NCI-H748 treated with DMSO at 0.1 percent for 48 hours (cell line): ENCODE data around the gene CCDC97.
A peak's percentile ranks its signal among the peaks of the same experiment; 100 is the strongest.

ENCODE experiments used
- DNase-seq: peaks from one replicate; lab custom pipeline; 2025; lab: John Stamatoyannopoulos, UW

The CCDC97 gene

GRCh38 chr19:41320185-41320518 is 10.2 kb downstream of the CCDC97 start:
- DNase-seq: no peak

- DNase-seq: no peak
Measured at GRCh38 chr19:41320568-41320967, 10.6 kb downstream of the CCDC97 start.

GRCh38 chr19:41321204-41321599 is 11.2 kb downstream of the CCDC97 start:
- no peak for DNase-seq

GRCh38 chr19:41321600-41322270 is 11.8 kb downstream of the CCDC97 start:
- DNase-seq: no peak

GRCh38 chr19:41322451-41322850 is 12.5 kb downstream of the CCDC97 start:
- DNase-seq: no peak

GRCh38 chr19:41323023-41323422 is 13.1 kb downstream of the CCDC97 start:
- no peak for DNase-seq

- no peak for DNase-seq
Measured at GRCh38 chr19:41323430-41324125, 13.6 kb downstream of the CCDC97 start.

GRCh38 chr19:41324231-41324702 is 14.3 kb downstream of the CCDC97 start:
- no peak for DNase-seq

GRCh38 chr19:41324921-41325639 is 15.1 kb downstream of the CCDC97 start:
- no peak for DNase-seq

- no peak for DNase-seq
Measured at GRCh38 chr19:41325640-41325946, 15.6 kb downstream of the CCDC97 start.

- no peak for DNase-seq
Measured at GRCh38 chr19:41325947-41326706, 16.2 kb downstream of the CCDC97 start.

- DNase-seq: no peak
Measured at GRCh38 chr19:41327076-41327575, 17.2 kb downstream of the CCDC97 start.

GRCh38 chr19:41327576-41328156 is 17.7 kb downstream of the CCDC97 start:
- no peak for DNase-seq

- DNase-seq: no peak
Measured at GRCh38 chr19:41328157-41328841, 18.3 kb downstream of the CCDC97 start.

GRCh38 chr19:41328842-41329225 is 18.9 kb downstream of the CCDC97 start:
- DNase-seq: no peak

GRCh38 chr19:41330481-41330880 is 20.5 kb downstream of the CCDC97 start:
- DNase-seq: peak; percentile 20

GRCh38 chr19:41330946-41331678 is 21.1 kb downstream of the CCDC97 start:
- DNase-seq: peak; percentile 17

- DNase-seq: no peak
Measured at GRCh38 chr19:41332000-41332399, 22.0 kb downstream of the CCDC97 start.

GRCh38 chr19:41332468-41332867 is 22.5 kb downstream of the CCDC97 start:
- DNase-seq: no peak

GRCh38 chr19:41334793-41335192 is 24.8 kb downstream of the CCDC97 start:
- DNase-seq: no peak

GRCh38 chr19:41335467-41335866 is 25.5 kb downstream of the CCDC97 start:
- DNase-seq: no peak
